ENCODE results near the gene KANSL1L. TPM values are rescaled to one million over a fixed set of nuclear protein-coding genes. Genes with fewer than 3 reads are reported as not detected.

KANSL1L gene
- total RNA-seq, 1 experiment from 2014 or later = 8.8 TPM

DNA sequence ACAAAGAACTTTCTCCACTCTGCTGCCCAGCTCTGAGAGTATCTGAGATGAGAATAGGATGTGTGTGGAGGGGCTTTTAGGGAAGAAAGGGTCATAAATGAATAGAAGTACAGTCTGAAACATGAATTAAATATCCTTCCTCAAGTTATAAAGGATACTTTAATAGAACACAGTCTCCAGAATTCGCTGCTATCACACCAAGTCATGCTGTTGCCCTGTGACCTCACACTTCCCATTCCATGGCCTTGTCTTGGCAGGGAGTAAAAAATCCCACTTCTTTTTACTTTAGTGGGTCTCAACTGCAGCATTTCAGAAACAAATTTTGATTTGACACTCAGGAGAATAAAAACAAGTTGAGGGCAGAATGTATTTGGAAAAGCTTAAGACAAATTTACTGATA lies 172.6 kb downstream of the KANSL1L start:
- Histone ChIP-seq H4K20me1 (ENCODE audit: insufficient read depth) (no peaks in the 10 kb centered on the region), H3K27ac (no peak overlapping the region), H3K4me3 (no peak overlapping the region), H3K79me2 (ENCODE audit: low read depth) (peaks cover 11% of the 10 kb centered on the region), H3F3A (ENCODE audit: insufficient read depth, low read depth) (no peaks in the 10 kb centered on the region), H3K4me1 (replicated peaks; ENCODE audit: insufficient read depth) (peaks cover 3% of the 10 kb centered on the region; the same call in 1 of the 2 replicates), H3K4me2 (no peak overlapping the region), H3K9me3 (ENCODE audit: insufficient read depth, low read depth) (no peaks in the 10 kb centered on the region), H3K27me3 (ENCODE audit: insufficient read depth, low read depth) (no peaks in the 10 kb centered on the region), H3K36me3 (ENCODE audit: low read depth) (no peaks in the 10 kb centered on the region), H2AFZ (no peak overlapping the region), H3K9me2 (ENCODE audit: insufficient read depth) (no peaks in the 10 kb centered on the region)
- DNase-seq = no peak
- no TSS peak for BruUV-seq (replicated peaks)
- no peak for TF ChIP-seq EZH2 (IDR thresholded peaks at IDR 0.05; ENCODE audit: low read depth)
- TF ChIP-seq, protein P1, sequence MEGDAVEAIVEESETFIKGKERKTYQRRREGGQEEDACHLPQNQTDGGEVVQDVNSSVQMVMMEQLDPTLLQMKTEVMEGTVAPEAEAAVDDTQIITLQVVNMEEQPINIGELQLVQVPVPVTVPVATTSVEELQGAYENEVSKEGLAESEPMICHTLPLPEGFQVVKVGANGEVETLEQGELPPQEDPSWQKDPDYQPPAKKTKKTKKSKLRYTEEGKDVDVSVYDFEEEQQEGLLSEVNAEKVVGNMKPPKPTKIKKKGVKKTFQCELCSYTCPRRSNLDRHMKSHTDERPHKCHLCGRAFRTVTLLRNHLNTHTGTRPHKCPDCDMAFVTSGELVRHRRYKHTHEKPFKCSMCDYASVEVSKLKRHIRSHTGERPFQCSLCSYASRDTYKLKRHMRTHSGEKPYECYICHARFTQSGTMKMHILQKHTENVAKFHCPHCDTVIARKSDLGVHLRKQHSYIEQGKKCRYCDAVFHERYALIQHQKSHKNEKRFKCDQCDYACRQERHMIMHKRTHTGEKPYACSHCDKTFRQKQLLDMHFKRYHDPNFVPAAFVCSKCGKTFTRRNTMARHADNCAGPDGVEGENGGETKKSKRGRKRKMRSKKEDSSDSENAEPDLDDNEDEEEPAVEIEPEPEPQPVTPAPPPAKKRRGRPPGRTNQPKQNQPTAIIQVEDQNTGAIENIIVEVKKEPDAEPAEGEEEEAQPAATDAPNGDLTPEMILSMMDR (conservative IDR thresholded peaks at IDR 0.05) = no peak
- intact Hi-C loops (cut with micrococcal nuclease; ENCODE audit: unreplicated experiment) = no loop called here
- CTCF ChIA-PET = no interaction called here
- POLR2A ChIA-PET (ENCODE audit: unreplicated experiment) = no interaction called here

DNA sequence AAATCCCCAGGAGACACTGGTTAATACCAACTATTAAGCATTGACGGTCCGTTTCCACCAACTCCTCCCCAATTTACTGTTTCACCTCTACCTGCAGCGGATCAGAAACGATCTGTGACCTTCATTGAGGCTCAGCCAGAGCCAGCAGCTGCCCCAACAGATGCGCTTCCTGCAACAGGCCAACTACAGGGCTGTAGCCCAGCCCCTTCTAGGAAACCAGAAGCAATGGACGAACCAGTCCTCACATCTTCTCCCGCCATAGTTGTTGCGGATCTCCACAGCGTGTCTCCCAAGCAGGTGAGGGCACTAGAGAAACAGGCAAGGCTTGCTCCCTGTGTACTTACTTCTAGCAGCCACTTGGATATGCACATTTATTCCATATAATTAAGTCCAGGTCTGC lies 177.2 kb downstream of the KANSL1L start:
- CTCF ChIA-PET = interaction anchor here (0.6 kb wide), 1 partner anchor 33 kb away, joined by 4 read pairs; no protein-coding TSS in a partner anchor

DNA sequence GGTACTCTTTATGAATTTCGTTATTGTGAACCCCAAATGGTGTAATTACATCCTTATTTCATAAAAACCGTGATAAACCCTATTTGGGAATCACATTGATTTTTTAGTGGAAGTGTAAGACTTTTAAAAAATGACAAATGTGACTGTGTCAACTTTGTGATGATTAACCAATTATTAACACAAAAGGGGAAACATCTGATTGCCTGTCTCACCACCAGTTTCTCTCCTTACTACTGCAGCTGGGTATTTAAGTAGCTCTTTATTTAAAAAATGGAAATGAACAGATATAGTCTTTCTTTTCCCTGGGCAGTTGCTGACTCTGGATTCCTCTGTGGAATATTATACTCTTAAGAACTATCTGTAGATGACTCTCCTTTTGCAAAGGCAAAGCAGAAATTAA lies 180.4 kb downstream of the KANSL1L start:
- Histone ChIP-seq H3K4me3 (no peak overlapping the region), H3F3A (ENCODE audit: insufficient read depth, low read depth) (no peaks in the 10 kb centered on the region), H4K20me1 (ENCODE audit: insufficient read depth) (no peaks in the 10 kb centered on the region), H3K27me3 (ENCODE audit: insufficient read depth, low read depth) (no peaks in the 10 kb centered on the region), H3K4me1 (replicated peaks; ENCODE audit: insufficient read depth) (no peaks in the 10 kb centered on the region), H3K9me2 (ENCODE audit: insufficient read depth) (no peaks in the 10 kb centered on the region), H3K36me3 (ENCODE audit: low read depth) (no peaks in the 10 kb centered on the region), H3K27ac (no peak overlapping the region), H3K9me3 (ENCODE audit: insufficient read depth, low read depth) (no peaks in the 10 kb centered on the region), H2AFZ (no peak overlapping the region), H3K79me2 (ENCODE audit: low read depth) (no peaks in the 10 kb centered on the region), H3K4me2 (no peak overlapping the region)
- intact Hi-C loops (cut with micrococcal nuclease; ENCODE audit: unreplicated experiment) = no loop called here
- TF ChIP-seq EZH2 (IDR thresholded peaks at IDR 0.05; ENCODE audit: low read depth) = no peak
- TF ChIP-seq, protein P1 (conservative IDR thresholded peaks at IDR 0.05) = no peak
- DNase-seq = no peak
- no TSS peak for BruUV-seq (replicated peaks)
- POLR2A ChIA-PET (ENCODE audit: unreplicated experiment) = no interaction called here
- CTCF ChIA-PET = no interaction called here

More for the DNA sequence above, 177.2 kb downstream of the KANSL1L start:
- intact Hi-C loops (cut with micrococcal nuclease; ENCODE audit: unreplicated experiment) = no loop called here
- POLR2A ChIA-PET (ENCODE audit: unreplicated experiment) = no interaction called here
- TF ChIP-seq, protein P1 (conservative IDR thresholded peaks at IDR 0.05) = no peak
- TF ChIP-seq EZH2 (IDR thresholded peaks at IDR 0.05; ENCODE audit: low read depth) = no peak
- no peak overlapping the region for H2AFZ ChIP-seq
- no peaks in the 10 kb centered on the region for H4K20me1 ChIP-seq (ENCODE audit: insufficient read depth)
- H3K9me3 ChIP-seq (ENCODE audit: insufficient read depth, low read depth) = no peaks in the 10 kb centered on the region
- H3K27me3 ChIP-seq (ENCODE audit: insufficient read depth, low read depth) = no peaks in the 10 kb centered on the region
- H3K79me2 ChIP-seq (ENCODE audit: low read depth) = no peaks in the 10 kb centered on the region
- no peak overlapping the region for H3K4me3 ChIP-seq
- no peak overlapping the region for H3K4me2 ChIP-seq
- no peaks in the 10 kb centered on the region for H3K9me2 ChIP-seq (ENCODE audit: insufficient read depth)
- no peak for DNase-seq
- H3K27ac ChIP-seq = no peak overlapping the region
- BruUV-seq (replicated peaks) = no TSS peak
- no peaks in the 10 kb centered on the region for H3K4me1 ChIP-seq (replicated peaks; ENCODE audit: insufficient read depth)
- no peaks in the 10 kb centered on the region for H3K36me3 ChIP-seq (ENCODE audit: low read depth)
- H3F3A ChIP-seq (ENCODE audit: insufficient read depth, low read depth) = no peaks in the 10 kb centered on the region

Measured in PC-9 (cell line).